GM21390 (cell line): ENCODE results near the gene TRAF2.

Experiments used
- ATAC-seq: cut with Tn5 transposase; IDR thresholded peaks from one replicate; pipeline ENCODE4 v1.9.1; 2021; ENCODE audit not compliant: unreplicated experiment

The TRAF2 gene

DNA sequence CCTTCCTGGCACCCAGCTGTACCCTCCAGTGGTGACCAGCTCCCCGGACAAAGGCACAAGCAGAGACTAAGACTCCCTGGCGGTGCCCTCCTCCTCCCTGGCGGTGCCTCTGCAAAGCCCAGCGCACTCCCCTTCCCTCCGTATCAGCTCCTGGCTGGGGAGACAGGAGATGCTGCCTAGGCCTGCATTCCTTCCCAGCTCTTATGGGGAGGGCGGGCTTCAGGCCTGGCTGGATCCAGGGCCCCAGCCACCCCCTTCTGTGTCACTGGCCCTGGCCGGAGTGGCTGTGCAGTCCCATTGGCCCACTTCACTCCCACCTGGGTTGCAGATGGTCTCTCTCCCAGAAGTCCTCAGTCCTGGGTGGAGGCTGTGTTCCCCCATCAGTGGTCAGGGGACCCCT, 72.2 kb downstream of the TRAF2 start:
- no peak for ATAC-seq

DNA sequence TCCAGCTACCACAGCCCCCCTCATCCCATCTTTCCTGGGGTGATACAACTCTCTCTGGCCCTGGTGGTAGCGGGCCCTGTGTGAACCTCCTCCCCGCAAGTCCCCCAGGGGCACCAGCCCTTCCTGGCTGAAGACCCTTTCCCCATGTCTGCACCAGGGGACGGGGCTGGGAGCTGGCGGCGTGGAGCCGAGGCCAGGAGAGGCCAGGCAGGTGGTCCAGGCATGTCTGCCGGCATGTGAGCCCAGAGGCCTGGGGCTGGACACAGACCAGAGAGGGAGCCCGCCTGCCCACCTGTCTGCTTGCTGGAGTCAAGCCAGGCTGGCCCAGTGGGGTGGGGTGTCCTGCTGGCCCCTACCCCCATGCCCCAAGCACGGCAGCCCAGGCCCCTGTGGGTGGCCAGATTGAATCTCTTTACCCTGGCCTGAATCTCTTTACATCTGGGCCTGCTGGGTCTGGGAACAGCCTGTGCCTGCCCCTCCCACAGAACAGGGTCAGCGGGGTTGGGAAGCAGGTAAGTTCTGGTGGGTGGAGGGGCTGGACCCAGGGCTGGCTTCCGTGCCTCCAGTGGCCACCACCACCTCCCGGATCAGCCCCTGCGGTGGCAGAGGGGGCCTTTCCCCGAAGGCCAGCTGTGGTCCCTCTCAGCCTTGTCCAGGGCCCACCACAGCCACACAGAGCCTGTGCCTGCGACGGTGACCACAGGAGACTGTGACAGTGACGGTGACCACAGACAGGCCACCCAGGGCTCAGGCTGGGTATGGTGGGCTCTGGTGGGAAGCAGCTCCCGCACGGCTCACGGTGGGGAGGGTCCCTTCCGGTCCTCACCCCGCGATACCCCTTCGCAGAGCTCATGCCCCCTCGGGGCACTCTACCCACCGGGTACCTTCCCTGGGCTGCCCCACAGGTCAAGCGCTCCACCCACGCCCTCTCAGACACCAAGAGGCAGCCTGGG, 72.9 kb downstream of the TRAF2 start:
- ATAC-seq, result no peak

DNA sequence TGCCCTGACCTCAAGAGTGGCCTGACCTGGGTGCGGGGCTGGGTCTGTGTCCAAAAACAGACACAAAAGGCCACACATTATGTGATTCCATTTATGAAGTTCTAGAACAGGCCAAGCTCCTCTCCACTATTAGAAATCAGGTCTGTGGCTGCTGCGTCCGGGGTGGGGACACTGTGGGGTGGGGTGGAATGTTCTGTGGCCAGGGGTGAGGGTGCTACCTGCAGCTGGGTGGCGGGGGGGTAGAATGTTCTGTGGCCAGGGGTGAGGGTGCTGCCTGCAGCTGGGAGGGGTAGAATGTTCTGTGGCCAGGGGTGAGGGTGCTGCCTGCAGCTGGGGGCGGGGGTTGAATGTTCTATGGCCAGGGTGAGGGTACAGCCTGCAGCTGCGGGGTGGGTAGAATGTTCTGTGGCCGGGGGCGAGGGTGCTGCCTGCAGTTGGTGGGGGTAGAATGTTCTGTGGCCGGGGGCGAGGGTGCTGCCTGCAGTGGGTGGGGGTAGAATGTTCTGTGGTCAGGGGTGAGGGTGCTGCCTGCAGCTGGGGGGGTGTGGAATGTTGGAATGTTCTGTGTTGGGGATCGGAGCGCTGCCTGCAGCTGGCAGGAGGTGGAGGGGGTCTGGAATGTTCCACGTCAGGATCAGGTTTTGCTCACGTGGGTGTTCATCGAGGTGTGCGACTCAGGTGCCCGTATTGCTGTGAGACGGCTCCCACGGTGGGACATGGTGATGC, 74.1 kb downstream of the TRAF2 start:
- ATAC-seq, result no peak

DNA sequence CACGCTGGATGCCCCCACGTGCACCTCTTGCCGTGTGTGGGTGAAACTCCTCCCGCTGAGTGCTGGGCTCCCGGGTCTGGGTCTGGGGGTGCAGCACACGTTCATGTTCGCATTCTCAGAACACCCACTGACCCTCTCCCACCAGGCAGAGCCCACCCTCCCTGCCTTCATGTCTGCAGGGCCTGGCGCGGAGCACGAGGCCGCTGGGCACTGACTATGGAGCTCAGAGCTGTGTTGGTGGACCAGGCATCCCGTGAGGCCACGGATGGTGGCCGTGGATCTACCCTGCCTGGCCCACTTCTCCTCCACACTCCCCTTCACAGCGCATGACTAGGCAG, 74.6 kb downstream of the TRAF2 start:
- ATAC-seq, result no peak

DNA sequence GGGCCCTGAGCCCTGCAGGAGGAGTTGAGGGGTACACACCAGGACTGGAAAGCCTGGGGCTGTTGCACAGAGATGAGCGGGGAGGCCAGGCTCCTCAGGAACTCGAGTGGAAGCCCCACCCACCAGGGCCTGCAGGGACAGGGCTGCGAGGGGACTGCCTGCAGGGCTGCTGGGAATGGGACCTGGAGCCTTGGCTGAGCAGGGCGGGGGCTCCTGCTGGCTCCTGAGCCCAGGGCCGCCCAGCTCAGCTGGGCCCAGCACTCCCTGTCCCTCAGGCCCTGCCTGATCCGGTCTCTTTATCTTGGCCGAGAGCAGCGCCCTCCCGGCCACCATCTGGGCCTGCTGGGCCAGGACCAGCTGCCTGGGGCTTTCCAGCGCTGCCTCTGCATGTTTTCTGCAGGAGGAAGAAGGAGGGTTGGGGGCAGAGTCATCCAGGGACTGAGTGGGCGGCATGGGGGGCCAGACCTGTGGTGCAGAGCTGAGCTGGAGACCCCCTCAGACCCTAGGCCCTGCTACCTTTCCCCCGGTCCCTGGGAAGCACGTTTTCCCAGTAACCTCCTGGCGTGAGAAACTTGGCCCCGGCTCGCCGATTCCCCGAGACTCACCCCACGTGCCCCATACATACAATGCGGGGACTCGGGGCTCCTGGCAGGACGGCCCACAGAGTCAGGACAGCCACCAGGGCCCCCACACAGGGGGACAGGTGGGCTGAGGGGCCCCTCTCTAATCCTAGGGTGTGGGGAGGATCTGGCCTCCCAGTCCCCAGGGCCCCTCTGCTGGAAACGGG, 75.2 kb downstream of the TRAF2 start:
- no peak for ATAC-seq

DNA sequence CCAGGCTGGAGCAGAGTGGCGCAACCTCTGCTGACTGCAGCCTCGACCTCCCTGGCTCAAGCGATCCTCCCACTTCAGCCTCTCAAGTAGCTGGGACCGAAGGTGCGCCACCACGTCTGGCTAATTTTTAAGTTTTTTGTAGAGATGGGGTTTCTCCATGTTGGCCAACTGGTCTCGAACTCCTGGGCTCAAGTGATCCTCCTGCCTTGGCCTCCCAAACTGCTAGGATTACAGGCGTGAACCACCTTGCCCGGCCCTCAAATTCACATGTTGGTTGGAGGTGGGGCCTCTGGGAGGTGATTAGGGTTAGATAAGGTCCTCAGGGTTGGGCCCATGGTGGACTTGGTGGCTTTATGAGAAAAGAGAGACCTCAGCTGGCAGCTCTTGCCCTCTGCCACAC, 75.8 kb downstream of the TRAF2 start:
- no peak for ATAC-seq

DNA sequence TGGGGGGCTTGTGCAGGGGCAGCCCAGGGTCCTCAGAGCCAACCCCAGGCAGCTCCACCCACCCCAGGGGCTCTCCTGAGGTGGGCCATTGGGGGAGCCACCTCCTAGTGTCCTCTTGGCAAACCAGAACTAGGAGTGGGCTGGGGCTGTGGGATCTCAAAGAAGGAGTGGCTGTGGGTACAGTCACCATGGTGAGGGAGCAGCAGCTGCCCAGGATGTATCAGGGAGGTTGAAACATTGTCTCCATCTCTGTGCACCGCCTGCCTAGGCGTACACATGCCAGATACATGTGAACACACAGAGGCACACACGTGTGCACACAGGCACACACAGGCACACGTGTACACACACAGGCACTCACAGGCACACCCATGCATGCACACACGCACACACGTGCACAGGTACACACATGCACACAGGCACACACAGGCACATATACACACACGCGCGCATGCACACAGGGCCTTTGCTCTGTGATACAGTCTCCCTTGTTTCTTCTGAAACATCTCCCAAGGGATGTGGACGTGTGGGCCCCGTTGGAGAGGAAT, 76.5 kb downstream of the TRAF2 start:
- ATAC-seq, result no peak

DNA sequence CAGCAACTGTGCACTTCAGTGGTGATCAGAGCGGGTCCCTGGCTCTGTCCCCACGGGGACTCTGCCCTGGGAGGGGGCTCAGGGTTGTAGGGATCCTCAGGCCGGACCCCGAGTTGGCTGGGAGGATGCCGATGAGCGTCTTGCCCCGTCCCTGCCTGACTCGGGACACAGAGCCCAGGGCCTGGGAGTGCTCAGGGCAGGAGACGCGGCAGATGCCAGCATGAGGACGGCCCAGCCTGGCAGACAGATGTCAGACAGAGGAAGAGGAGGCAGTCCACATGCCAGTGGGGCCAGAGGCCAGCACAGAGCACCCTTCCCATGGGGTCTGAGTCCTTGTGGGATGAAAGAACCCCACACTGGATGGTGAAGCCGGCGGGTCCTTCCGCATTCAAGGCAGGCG, 77.0 kb downstream of the TRAF2 start:
- no peak for ATAC-seq

DNA sequence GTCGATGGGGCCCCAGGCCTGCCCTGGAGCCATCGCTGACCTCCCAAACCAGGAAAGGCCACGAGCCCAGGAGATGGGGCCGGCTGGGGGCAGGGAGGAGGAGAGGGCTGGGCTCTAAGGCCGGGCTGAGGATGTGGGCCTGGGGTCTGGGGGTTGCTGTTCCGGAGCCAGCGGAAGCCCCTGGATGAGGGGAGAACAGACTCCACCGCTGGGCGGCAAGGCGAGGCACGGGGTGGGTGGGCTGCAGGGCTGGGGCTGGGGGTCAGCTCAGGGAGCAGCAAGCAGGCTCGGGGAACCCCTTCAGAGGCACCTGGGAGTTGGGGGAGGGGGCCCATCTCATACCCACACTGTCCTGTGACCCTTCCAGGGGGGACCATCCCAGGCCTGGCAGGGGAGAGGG, 77.4 kb downstream of the TRAF2 start:
- ATAC-seq, result no peak

DNA sequence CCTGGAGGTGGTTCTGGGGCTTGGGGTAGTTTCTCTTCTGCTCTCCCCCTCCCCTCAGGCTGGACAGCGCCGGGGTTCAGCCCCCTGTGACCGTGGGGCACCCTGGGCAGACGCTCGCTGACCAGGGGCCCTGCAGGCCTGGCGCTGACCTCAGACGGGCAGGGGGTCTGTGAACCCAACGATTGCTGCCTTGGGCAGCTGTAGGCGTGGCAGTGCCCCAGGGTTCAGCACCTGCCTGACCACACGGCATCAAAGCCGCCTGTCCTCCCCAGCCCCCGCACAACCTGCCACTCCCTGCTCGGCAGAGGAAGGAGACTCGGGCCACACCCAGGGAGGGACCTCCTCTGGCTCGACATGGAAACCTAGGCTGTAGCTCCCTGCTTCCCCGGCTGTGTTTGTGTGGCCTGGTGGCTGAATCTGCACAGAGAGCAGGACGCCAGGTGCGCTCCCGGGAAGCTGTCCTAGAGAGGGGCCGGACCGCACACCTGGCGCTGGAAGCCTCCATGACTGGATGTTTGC, 77.9 kb downstream of the TRAF2 start:
- no peak for ATAC-seq

DNA sequence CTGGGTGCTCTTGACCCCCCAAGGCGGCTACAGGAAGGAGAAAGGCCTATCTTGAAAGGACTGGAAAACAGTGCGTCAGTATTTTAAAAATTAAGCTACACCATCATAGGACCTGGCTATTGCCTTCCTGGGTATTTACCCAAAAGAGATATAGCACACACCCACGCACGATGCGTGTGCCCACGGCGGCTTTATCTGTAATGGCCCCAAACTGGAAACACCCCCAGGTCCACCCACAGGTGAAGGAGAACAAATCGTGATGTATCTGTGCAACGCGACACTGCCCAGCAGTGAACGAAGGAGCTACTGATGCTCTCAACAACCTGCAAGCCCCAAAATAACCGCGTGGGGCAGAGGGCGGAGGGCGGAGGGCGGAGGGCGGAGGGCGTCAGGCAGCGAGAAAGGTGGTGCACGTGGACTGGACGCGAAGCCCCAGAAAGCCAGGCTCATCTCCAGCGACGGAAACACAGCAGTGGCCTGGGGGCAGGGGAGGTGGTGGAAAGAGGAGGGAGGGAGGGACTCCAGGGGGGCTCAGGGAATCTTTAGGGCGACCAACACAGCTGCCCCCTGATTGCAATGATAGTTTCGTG, 78.6 kb downstream of the TRAF2 start:
- ATAC-seq, result no peak

DNA sequence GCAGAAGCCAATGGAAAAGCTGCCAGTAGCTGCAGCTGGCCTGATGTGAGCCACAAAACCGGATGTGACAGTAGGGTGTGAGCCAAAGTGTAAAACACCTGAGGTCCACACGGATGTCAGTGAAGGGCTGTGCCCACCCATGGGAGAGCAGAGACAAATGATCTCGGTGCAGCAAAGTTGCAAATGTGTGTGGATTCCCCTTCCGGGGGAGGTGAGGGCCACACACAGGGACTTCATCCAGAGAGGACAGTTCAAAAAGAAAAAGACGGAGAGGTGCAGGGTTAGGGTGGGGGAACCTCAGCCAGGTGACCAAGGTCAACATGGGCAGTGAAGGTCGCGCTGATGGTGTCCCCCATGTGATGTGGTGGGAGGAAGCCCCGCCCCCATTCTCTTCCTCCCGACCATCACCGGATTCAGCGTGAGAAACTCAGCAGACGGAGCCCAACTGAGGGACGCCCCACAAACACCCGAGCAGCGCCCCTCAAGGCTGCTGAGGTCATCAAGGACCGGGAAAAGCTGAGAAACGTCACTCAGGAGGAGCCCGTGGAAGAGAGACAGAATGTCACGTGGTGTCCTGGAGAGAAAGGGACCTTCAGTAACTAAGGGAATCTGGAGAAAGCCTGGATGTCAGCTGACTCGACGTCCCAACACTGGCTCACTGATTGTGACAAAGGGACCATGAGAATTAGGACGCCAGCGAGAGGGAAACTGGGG, 79.6 kb downstream of the TRAF2 start:
- ATAC-seq, result no peak

DNA sequence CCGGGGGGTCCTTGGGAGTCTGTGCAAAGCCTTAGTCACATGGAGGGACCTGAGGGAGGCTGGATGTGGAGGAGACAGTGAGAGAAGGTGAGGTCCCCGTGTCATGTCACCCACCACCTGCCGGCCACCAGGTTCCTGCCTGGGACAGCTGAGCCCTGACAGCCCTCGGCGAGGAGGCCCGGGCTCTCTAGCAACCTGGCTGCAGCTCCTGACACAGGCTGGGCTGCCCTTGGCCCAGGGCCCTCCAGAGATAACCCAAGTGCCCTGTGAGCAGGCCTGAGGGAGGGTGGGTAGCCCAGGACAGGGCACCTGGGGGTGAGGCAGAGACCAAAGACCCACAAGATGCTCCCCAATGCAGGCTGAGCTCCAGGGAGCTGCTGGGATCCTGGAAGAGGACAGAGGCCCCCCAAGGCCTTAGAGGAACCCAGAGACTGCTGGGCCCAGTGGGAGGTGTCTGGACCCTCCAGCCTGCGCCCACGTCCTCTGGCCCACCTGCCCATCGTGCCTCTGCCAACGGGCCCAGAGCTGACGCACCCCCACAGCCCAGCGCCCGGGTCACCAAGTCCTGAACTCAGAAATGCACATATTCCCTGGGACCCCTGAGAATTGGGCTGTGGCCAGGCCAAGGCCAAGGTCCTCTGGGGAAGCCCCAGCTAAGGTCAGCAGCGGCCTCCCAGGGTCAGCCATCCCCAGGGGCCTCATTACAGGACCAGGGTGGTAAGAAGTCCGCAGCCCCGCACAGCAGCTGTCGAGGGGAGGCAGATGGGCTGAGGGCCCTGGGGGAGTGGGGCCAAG, 82.2 kb downstream of the TRAF2 start:
- ATAC-seq, result no peak

DNA sequence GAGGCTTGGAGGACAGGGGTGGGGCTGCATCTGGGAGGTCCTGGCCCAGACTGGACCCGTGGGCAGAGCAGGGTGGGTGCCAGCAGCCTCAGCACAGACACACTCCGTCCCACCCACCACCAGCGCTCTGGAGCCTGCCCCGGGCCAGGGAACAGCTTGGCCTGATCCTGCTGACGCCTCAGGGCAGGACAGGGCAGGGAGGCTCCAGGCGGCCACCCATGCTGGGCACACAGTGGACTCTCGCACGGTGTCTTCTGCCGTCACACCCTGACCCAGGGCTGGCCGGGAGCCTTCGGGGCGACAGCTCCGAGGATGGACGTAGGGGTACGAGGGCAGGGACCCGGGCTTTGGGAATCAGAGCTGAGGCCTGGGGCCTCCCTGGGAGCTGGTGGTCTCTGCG, 82.8 kb downstream of the TRAF2 start:
- no peak for ATAC-seq

DNA sequence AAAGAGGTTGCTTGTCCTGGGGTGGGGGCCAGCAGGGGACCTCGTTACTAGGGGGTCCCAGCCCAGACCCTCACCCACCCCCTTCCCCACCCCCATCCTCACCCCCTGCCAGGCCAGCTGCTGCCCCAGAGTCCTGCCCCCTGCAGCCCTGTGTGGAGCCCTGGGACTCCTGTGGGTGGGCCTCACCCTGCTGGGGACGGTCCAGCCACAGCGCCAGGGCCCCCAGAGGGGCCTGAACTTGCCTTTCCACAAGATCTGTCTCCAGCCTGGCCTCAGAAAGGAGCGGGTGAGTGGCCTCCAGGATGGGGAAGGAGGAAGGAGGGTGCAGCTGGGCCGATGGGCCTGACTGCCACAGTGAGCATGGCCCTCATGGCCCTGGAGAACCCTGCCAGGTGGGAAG, 83.5 kb downstream of the TRAF2 start:
- ATAC-seq, result no peak

DNA sequence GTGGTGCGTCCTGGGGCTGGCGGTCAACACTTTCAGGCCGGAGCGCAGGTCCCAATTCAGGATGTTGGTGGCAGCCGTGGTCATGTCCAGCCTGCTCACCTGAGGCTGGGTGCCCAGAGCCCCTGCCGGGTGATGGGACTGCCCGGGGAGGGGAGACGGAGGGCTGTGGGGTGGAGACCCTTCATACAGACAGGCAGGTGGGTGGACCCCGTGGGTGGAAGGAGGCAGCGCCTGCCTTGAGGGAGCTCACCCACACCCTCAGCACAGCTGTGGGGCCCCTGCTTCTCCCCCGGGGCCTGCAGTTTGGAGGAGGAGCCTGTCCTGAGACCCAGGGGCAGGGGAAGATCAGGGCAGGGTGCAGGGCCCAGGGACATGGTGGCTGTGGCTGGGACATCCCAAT, 84.0 kb downstream of the TRAF2 start:
- no peak for ATAC-seq

DNA sequence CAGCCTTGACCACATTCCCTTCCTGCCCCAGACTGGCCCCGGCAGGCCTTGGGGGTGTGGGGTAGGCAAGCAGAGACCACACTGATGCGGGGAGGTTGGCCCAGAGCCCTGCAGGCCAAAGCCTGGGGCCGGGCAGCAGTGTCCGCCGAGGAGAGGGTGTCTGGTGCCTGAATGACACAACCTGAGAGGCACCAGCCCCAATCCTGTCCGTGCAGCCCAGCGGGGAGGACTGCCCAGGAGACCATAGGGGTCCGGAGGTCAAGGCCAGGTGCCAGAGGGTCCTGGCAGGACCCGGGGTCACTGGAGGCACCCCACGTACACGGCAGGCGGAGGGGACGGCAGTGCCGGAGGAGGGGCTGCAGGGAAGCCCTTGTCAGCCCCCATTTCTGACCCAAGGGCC, 85.4 kb downstream of the TRAF2 start:
- ATAC-seq, result no peak

DNA sequence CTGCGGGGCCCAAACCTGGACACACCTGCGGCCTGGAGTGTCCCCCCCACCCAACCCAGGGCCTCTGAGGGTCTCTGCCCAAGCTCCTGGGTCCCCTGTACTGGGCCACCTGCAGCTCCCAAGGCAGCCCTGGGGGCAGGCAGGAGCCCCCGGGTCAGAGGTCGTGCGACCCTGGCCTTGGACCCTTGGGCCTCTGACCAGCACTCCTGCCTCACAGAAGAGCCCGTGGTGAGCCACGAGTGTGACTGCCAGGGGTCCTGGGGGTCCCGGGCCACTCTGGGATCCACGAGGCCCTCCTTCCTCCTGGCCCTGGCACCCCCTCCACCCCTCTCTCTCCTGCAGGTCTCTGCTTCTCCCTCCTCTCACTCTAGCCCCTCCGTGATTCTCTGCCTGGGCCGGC, 86.0 kb downstream of the TRAF2 start:
- ATAC-seq, result no peak

DNA sequence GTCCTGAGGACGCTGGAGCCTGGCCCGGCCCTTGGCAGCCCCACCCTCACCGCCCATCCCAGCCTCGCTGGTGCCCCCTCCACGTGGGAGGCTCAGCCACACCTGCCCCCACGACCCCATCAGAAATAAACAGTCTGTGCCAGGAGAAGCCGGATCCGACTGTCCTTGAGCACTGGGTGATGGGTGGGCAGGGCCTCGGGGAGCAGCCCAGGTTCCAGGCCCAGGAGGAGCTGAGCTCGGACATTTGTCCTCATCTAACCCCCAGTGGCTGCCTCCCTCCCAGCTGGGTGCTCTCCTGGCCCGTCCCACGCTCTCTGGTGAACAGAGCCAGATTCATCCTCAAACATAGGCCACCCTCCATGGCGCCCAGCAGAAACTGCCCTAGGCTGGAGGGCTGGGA, 86.4 kb downstream of the TRAF2 start:
- ATAC-seq, result no peak
